Stomach (tissue), 9 donors: ENCODE data around the gene DICER1. TPM values are rescaled to one million over a fixed set of nuclear protein-coding genes. Genes with fewer than 3 reads are reported as not detected.
A peak's percentile ranks its signal among the peaks of the same experiment; 100 is the strongest.

Experiments used
- DNase-seq, 2 donors: peaks; one replicate each; pipeline versions ENCODE4 v3.0.0 to v3.0.0-alpha.2; 2013 to 2019
- H3K27ac ChIP-seq, 5 donors: fragments of 200-600 bp in 4 of 5; sonication (generic) in 4 of 5; one replicate each; pipeline ENCODE4 v1.5.1; 2013 to 2019; ENCODE audit warnings: mild to moderate bottlenecking in 1 of 5, moderate library complexity in 1 of 5
- H3K27me3 ChIP-seq, 3 donors: fragments of 200-600 bp; sonication (generic); one replicate each; pipeline ENCODE4 v1.5.1; 2017 to 2019; ENCODE audit warnings: mixed run types in 1 of 3
- H3K36me3 ChIP-seq, 4 donors: fragments of 200-600 bp; sonication (generic); 1 replicate in 3 of 4; 2 replicates in 1 of 4; pipeline ENCODE4 v1.5.1; 2016 to 2019
- H3K4me1 ChIP-seq, 4 donors: fragments of 200-600 bp; sonication (generic); one replicate each; pipeline ENCODE4 v1.5.1; 2016 to 2019
- H3K4me3 ChIP-seq, 4 donors: fragments of 200-600 bp; sonication (generic) in 3 of 4; one replicate each; pipeline ENCODE4 v1.5.1; 2016 to 2019; ENCODE audit warnings: mild to moderate bottlenecking in 1 of 4
- H3K9me3 ChIP-seq, 4 donors: fragments of 200-600 bp; sonication (generic); one replicate each; pipeline ENCODE4 v1.5.1; 2016 to 2019
- CTCF ChIP-seq, 7 experiments: fragments of 450-650 bp in 4 of 7; fragments of 200-600 bp in 3 of 7; sonication (generic) in 3 of 7; IDR thresholded peaks; one replicate each; pipeline ENCODE4 v1.5.1; 2016 to 2019; ENCODE audit warnings: antibody characterized with exemption in 7 of 7, control low read depth in 2 of 7, mild to moderate bottlenecking in 1 of 7
- EP300 ChIP-seq: sonication (generic); formaldehyde crosslinking; IDR thresholded peaks from one replicate; pipeline ENCODE4 v1.6.1; 2017; ENCODE audit warnings: antibody characterized with exemption
- POLR2A ChIP-seq, 4 donors: fragments of 450-650 bp; IDR thresholded peaks; one replicate each; pipeline ENCODE4 v1.6.1; 2016; ENCODE audit warnings: antibody characterized with exemption in 4 of 4, control low read depth in 2 of 4, mild to moderate bottlenecking in 1 of 4, moderate library complexity in 1 of 4
- POLR2AphosphoS5 ChIP-seq, 3 donors: sonication (generic); formaldehyde crosslinking; IDR thresholded peaks; one replicate each; pipeline ENCODE4 v1.6.1; 2016; ENCODE audit warnings: antibody characterized with exemption in 3 of 3
- WGBS, 5 donors: extraction: QIAGEN DNeasy Blood & Tissue Kit in 3 of 5; methylation state at CpG; one replicate each; pipeline versions ENCODE4 v1.1.5 to v1.1.7; 2013 to 2018; 5-methylcytosine and 5-hydroxymethylcytosine counted together
- intact Hi-C: fragments of 100-400 bp; cut with DNase I; formaldehyde crosslinking; loops from one replicate; pipeline ENCODE4 v1.15.1; 2023; ENCODE audit warnings: low total_unique reads
- polyA plus RNA-seq, 3 donors: library from polyadenylated mRNA; stranded (reverse); fragments of 200-250 nt; gene quantifications; one replicate each; pipeline ENCODE4 v1.2.3, GENCODE V29; 2013
- total RNA-seq, 5 donors: library from RNA; depleted of rRNA; stranded (reverse); fragments of >200 nt; gene quantifications; one replicate each; pipeline versions ENCODE4 v1.1.0 to v1.2.3, GENCODE V29; 2014 to 2016
- donor health status: healthy with polysubstance abuse.
- donor health status: Bipolar disorder and iron deficiency.
- donor health status: healthy.

Gene DICER1
- total and polyA plus RNA-seq, 8 donors, result 6.1 to 104 (median 53.4) TPM

- Histone ChIP-seq H3K9me3 (peaks cover 0 to 5% (median 0%) of the 10 kb centered on the region in 4 donors), H3K4me1 (peaks cover 10 to 47% (median 13%) of the 10 kb centered on the region in 4 donors), H3K4me3 (no peak overlapping the region), H3K27me3 (no peaks in the 10 kb centered on the region), H3K27ac (no peak overlapping the region), H3K36me3 (peaks cover 0 to 39% (median 27%) of the 10 kb centered on the region in 4 donors)
- no peak for TF ChIP-seq POLR2AphosphoS5 (IDR thresholded peaks at IDR 0.05)
- no peak for TF ChIP-seq EP300
- TF ChIP-seq CTCF (IDR thresholded peaks at IDR 0.05), result no peak
- no peak for TF ChIP-seq POLR2A (IDR thresholded peaks at IDR 0.05)
- intact Hi-C loops, result no loop called here
- 62 to 80% (median 68%) methylated on average over 5 of the region's 5 CpGs for WGBS, 5 donors
- no peak for DNase-seq
Measured at GRCh38 chr14:95189367-95190132, 32.2 kb upstream of the DICER1 start.

GRCh38 chr14:95188380-95188779, 31.1 kb upstream of the DICER1 start:
- DNase-seq, result no peak
- 88 to 96% (median 93%) methylated on average over 3 of the region's 3 CpGs for WGBS, 5 donors
- Histone ChIP-seq H3K4me1 (peaks cover 22 to 59% (median 24%) of the 10 kb centered on the region in 4 donors), H3K4me3 (no peak overlapping the region), H3K27ac (no peak overlapping the region), H3K9me3 (peaks cover 0 to 5% (median 0%) of the 10 kb centered on the region in 4 donors), H3K36me3 (peaks cover 0 to 32% (median 21%) of the 10 kb centered on the region in 4 donors), H3K27me3 (no peaks in the 10 kb centered on the region)
- TF ChIP-seq CTCF (IDR thresholded peaks at IDR 0.05) (no peak), POLR2A (IDR thresholded peaks at IDR 0.05) (no peak), POLR2AphosphoS5 (IDR thresholded peaks at IDR 0.05) (no peak), EP300 (no peak)
- intact Hi-C loops, result no loop called here

GRCh38 chr14:95185767-95186392, 28.6 kb upstream of the DICER1 start:
- peaks cover 29 to 63% (median 34%) of the 10 kb centered on the region in 4 donors for H3K4me1 ChIP-seq
- peak overlapping the region in 1 of 4 donors; percentile 16 for H3K4me3 ChIP-seq
- WGBS, 5 donors, result 59 to 78% (median 73%) methylated on average over 11 of the region's 11 CpGs
- peaks cover 0 to 14% (median 5%) of the 10 kb centered on the region in 4 donors for H3K36me3 ChIP-seq
- peaks cover 0 to 5% (median 0%) of the 10 kb centered on the region in 4 donors for H3K9me3 ChIP-seq
- peak overlapping the region; percentile 37 to 86 (median 72) for H3K27ac ChIP-seq
- H3K27me3 ChIP-seq, result no peaks in the 10 kb centered on the region
- no peak for DNase-seq
- intact Hi-C loops, result no loop called here
- TF ChIP-seq POLR2AphosphoS5 (IDR thresholded peaks at IDR 0.05), result no peak
- no peak for TF ChIP-seq EP300
- no peak for TF ChIP-seq POLR2A (IDR thresholded peaks at IDR 0.05)
- TF ChIP-seq CTCF (IDR thresholded peaks at IDR 0.05), result no peak

- Histone ChIP-seq H3K27ac (peak overlapping the region; percentile 37 to 86 (median 72)), H3K36me3 (peaks cover 0 to 11% (median 5%) of the 10 kb centered on the region in 4 donors), H3K4me1 (peaks cover 29 to 56% (median 33%) of the 10 kb centered on the region in 4 donors), H3K9me3 (peaks cover 0 to 5% (median 0%) of the 10 kb centered on the region in 4 donors), H3K27me3 (no peaks in the 10 kb centered on the region), H3K4me3 (no peak overlapping the region)
- WGBS, 5 donors, result 56 to 79% (median 66%) methylated on average over 12 of the region's 12 CpGs
- intact Hi-C loops, result no loop called here
- TF ChIP-seq POLR2AphosphoS5 (IDR thresholded peaks at IDR 0.05), result peak; percentile 30 to 86 (median 80)
- no peak for TF ChIP-seq POLR2A (IDR thresholded peaks at IDR 0.05)
- peak; percentile 31 for TF ChIP-seq EP300
- TF ChIP-seq CTCF (IDR thresholded peaks at IDR 0.05), result no peak
- DNase-seq, result peak; percentile 44 to 80
Measured at GRCh38 chr14:95185033-95185766, 27.9 kb upstream of the DICER1 start.
